HG02678 (cell line): ENCODE measurements around the gene LOC128125822.
"Not testable (repeated sequence)": the region's sequence is repeated elsewhere in the genome, so short reads cannot be mapped to it uniquely, and the experiment has no call there.

ENCODE experiments used
- ATAC-seq: cut with Tn5 transposase; IDR thresholded peaks from one replicate; pipeline ENCODE4 v1.9.1; 2021; ENCODE audit warnings: mild to moderate bottlenecking, moderate library complexity; ENCODE audit not compliant: unreplicated experiment

LOC128125822 gene

DNA sequence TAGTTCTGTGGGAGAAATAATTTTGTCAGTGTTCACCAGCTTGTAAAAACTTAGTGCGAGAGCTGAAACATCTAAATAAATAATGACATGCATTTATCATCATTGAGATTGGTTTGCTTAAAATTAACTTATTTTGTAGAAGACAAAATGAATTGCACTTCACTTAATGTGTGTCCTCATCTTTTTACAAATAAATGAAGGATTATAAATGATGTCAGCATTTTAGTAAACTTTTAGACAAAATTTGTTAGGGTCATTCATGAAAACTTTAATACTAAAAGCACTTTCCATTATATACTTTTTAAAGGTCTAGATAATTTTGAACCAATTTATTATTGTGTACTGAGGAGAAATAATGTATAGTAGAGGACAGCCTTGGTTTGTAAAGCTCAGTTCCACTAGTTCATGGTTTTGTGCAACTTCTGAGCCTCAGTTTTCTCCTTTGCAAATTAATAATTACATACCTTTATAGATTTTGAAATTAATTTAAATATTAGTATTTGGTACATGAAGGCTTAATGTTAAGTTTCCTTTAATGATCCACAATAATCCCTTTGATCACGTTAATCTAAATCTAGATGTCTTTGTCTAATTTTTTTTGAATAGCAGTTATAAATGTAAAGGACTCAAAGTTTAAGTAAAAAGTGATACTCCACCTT, 9.2 kb downstream of the LOC128125822 start:
- no peak for ATAC-seq

DNA sequence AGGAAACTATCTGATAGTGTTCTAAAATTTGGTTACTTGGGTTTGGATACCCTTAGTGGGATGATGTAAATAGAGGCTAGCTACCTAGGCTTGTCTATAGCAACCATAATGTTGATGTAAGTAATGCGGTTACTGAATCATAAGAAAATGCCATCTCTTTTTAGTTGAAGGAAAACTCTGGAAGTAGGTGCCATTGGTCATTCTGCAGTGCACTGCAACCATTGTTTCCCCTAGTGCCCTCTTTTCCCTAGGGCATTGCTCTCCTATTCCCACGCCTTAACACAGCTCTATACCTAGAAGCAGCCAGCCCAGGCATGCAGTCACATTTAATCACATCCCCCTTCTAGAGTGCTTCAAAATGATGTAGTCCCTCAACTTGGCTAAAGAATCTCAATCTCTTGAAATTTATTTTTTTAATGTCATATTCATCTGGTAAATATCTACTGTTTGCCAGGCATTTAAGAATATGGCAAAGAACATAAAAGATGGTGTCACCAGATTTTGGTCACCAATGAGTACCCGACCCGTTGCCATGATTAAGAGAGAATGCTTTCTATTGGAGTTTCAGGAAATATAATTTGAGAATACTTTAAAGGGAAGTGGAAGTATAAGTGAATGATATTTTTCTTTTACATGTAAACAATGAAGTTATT, 10.4 kb downstream of the LOC128125822 start:
- no peak for ATAC-seq

DNA sequence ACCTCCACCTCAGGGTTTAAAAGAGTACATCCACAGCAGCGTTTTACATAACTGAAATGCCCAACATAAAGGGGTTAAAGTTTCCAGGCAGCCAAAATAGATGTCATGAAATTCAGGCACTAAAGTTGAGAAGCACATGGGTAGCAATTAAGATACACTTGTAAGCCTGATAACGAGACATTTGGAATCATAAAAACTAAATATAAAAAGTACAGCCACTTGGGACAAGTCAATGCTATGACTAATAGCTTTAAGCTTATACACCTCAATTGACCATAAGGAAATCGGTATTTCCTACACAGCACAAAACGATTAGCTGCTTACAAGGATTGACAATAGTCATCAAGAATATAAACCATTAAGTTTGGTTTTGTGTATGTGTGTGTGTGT, 11.8 kb downstream of the LOC128125822 start:
- ATAC-seq = no peak

DNA sequence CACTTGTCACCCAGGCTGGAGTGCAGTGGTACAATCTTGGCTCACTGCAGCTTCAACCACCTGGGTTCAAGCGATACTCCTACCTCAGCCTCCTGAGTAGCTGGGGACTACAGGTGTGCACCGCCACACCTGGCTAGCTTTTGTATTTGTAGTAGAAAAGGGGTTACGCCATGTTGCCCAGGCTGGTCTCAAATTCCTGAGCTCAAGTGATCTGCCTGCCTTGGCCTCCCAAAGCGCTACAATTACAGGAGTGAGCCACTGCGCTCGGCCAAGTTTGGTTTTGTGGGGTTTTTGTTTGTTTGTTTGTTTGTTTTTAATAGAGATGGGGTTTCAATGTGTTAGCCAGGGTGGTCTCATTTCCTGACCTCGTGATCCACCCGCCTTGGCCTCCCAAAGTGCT, 12.3 kb downstream of the LOC128125822 start:
- ATAC-seq = no peak

DNA sequence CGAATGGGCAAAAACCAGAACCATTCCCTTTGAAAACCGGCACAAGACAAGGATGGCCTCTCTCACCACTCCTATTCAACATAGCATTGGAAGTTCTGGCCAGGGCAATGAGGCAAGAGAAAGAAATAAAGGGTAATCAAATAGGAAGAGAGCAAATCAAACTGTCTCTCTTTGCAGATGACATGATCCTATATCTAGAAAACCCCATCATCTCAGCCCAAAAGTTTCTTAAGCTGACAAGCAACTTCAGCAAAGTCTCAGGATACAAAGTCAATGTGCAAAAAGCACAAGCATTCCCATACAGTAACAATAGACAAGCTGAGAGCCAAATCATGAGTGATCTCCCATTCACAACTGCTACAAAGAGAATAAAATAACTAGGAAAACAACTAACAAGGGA, 13.4 kb downstream of the LOC128125822 start:
- not testable (repeated sequence) for ATAC-seq

DNA sequence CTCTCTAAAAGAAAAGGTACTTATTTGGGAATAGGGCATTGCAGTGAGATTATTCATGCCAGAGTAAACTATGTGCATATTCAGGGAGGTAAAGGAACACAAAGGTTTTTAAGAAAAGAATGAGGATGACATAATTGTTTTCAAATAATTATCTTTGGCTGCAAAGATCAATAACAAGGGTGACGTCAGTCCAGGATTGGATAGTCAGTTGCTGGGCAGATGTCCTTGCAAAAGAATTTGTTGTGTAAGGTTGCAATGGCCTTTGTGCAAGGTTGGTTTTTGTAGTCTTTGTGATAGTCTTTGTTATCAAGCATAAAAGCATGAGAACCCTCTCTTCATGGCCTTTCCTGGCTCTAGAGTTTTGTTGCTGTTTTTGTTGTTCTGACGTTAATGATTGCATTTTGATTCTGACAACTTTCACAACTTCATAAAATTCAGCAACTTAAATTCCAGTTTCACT, 17.7 kb downstream of the LOC128125822 start:
- no peak for ATAC-seq

DNA sequence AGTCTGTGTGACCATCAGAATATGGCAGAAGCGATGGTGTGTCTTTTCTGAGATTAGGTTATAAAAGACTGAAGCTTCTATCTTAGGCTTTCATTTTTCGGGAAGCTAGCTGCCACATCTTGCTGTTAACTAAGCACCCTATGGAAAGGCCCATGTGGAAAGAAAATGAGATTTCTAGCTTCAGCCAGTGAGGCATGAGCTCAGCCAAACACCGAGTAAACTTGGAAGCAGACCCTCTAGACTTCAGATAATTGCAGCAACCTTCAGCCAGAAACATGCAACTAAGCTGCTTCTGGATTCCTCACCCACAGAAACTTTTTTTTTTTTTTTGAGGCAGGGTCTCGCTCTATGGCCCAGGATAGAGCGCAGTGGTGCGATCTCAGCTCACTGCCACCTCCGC, 20.6 kb downstream of the LOC128125822 start:
- ATAC-seq = no peak

DNA sequence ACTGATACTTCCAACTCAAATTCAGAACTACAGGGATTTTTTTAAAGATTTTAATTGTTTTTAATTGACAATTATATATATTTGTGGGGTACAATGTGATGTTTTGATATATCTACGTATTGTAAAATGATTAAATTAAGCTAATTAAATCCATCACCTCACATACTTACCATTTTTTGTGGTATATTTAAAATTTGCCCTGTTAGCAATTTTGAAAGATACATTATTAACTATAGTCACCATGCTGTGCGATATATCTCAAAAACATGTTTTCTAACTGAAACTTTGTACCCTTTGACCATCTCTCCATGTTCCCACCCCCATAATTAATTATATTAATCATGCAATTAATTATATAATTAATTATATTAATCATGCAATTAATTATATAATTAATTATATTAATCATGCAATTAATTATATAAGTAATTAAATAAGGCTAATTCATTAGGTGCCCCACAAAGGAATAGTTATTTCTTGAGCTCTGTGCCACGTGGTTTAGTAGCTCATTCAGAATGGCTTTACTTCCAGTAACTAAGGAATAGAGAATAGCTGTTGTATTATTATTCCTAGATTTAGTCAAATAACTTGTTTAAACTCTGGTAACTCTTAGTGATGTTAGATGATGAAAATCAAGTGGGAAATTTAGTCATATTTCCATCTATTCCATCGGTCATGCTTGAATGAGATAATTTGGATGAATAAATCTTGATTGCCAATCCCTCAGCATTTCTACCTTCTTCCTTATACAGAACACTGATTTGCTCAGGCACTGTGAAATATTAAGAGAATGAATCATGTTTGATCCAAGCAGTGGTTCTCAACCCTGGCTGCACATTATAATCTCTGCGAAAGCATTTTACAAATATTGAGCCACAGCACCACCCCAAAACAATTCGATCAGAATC, 25.1 kb downstream of the LOC128125822 start:
- no peak for ATAC-seq

DNA sequence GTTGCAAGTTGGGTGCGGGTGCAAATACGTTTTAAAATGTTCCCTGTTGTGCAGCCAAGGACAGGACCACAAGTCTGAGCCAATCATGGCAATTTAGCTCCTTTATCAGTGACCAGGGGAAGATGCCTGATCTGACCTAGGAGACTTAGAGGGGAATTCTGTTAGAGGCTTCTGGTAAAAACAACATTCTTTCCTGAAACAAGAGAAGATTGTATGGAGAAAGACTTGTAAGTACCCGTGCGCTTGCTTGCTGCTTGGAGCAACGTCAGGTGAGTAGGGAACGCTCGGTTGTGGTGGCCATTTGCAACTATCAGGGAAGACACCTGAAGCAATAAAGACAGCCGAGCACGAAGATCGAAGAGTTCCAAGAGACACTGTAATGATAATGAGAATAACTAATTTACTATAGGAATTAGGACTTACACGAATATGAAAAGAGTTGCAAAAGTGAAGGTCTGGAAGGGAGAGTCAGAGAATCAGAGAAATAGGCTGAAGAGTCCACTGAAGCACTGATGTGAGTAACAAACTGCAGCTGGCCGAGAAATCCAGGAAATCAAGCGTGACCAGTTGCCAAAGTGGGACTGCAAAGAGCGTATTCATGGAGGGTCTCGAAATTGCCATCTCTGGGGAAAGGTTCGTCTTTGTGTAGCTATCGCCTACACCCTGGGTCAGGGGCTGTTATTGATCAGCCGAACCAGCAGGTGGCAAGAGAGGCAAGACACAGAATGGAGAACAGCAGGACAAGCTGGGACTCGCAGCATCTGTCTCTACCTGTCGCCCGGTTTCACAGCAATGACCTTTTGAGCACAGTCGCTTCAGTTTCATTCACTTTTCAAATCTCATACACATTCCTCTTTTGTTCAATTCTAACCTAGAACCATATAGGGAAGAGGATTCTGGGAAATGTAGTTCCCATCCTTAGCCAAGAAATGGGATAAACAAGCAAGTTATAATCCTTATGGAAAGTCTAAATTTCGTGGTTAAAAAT, 26.1 kb downstream of the LOC128125822 start:
- ATAC-seq = peak; percentile 100

DNA sequence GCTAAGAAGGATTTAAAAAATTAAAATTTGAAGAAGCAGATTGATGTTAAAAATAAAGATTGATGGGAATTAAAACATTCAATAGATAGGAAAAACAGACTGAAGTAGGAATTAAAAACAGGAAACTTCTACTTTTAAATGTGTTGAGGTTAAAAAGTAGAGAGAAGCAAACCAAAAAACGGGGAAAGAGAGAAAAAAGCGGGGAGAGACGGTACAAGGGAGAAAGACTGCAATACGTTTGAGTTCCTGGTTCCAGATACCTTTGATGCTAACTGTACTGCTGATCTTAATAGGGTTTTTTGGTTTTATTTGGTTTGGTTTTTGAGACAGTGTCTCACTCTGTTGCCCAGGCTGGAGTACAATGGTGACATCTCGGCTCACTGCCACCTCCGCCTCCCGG, 27.0 kb downstream of the LOC128125822 start:
- ATAC-seq = no peak

DNA sequence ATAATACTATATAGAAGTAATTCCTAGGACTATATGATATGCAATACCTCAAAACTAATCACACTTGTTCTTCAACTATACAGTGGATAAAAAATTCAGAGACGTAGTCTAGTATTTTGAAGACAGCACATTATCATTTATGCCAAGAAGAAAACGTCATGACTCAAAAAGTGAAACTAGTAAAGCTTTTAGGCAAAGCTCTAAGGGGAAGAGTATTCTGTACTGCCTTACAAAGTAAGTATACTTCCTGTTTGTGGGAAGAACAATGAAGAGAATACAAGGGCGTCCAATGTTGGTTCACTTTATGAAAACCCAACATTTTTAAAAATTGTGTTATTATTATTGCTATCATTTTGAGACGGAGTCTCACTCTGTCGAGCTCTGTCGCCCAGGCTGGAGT, 27.9 kb downstream of the LOC128125822 start:
- no peak for ATAC-seq

DNA sequence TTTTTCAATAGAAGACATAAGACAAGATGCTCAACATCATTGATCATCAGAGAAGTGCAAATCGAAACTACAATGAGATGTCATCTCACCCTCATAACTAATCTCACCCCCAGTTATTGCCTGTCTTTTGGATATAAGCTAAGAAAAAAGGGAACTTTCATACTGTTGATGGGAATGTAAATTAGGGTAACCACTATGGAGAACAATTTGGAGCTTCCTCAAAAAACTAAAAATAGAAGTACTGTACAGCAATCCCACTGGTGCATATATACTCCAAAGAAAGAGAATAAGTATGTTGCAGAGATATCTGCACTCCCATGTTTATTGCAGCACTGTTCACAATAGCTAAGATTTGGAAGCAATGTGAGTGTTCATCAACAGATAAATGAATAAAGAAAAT, 37.0 kb downstream of the LOC128125822 start:
- no peak for ATAC-seq

DNA sequence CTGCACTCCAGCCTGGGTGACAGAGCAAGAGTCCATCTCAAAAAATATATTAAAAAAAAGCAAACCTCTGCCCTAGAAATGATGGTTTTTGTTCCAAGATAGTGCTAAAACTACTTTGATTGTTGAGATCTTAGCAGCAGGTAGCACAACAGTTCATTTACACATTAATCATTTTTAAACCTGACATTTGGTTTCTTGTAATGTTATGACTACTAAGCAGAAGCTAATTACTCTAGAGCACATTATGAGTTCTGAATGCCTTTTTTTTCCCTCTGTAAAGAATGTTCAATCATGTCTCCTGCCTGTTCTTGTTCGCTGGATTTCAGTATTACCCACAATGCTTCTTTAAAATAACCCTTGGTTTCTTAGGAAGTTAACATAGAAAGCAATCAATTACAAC, 38.7 kb downstream of the LOC128125822 start:
- ATAC-seq = no peak

DNA sequence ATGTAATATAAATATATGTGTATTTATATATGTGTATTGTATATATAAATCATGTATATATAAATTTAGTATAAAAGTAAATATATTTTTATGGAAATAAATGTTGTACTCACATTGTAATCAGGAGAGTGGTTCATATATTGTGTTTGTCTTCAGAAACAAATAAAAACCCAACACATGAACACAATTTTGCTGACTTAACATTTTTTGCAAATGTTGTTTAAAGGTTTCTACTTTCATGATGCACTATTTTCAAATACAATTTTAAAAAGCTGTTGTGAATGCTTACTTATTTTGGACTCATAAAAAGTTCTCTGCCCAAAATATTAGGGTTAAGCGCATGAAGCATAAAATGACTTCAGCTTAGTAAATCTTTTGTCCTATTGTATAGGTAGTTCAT, 39.3 kb downstream of the LOC128125822 start:
- ATAC-seq = no peak

DNA sequence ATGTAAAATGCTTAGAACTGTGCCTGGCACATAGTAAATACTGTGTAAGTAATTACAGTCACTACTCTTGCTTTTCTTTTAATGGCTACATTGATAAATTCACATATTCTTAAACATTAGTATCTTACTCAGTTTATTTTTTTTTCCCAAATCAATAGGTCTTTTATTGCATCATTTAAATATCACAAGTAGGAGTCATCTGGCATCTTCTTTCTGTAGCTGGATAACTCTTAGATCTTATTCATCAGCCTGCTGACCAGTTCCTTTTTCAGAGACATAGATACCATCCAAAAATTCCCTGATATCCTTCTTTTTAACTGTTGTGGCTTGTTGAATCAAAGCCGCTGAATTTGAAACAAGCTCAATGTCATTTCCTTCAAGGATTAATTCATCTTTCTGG, 43.3 kb downstream of the LOC128125822 start:
- no peak for ATAC-seq
